Ovary (tissue), 9 donors: ENCODE results near the gene TES. TPM values are rescaled to one million over a fixed set of nuclear protein-coding genes. Genes with fewer than 3 reads are reported as not detected.
A peak's percentile ranks its signal among the peaks of the same experiment; 100 is the strongest.

Experiments
- DNase-seq, 5 donors: peaks; one replicate each; pipeline ENCODE4 v3.0.0-alpha.2; 2019 to 2020
- H3K27ac ChIP-seq, 2 donors: fragments of 200-600 bp; one replicate each; pipeline versions ENCODE4 v1.5.1 to v1.8.0; 2019 to 2022
- H3K27me3 ChIP-seq: fragments of 200-600 bp; one replicate; pipeline ENCODE4 v1.8.0; 2022
- H3K36me3 ChIP-seq: fragments of 200-600 bp; sonication (generic); one replicate; pipeline ENCODE4 v1.5.1; 2019
- H3K4me1 ChIP-seq: one replicate; pipeline ENCODE4 v1.8.1; 2013; ENCODE audit warnings: mild to moderate bottlenecking, moderate library complexity; ENCODE audit not compliant: insufficient read depth
- H3K4me3 ChIP-seq: fragments of 200-600 bp; sonication (generic); one replicate; pipeline ENCODE4 v1.5.1; 2017
- H3K9me3 ChIP-seq, 2 donors: fragments of 200-600 bp in 1 of 2; sonication (generic) in 1 of 2; one replicate each; pipeline versions ENCODE4 v1.5.1 to v1.8.1; 2013 to 2019; ENCODE audit warnings: mild to moderate bottlenecking in 1 of 2, moderate library complexity in 1 of 2
- CTCF ChIP-seq, 3 donors: fragments of 450-650 bp in 2 of 3; fragments of 200-600 bp in 1 of 3; IDR thresholded peaks; one replicate each; pipeline versions ENCODE4 v1.5.1 to v1.8.0; 2016 to 2022; ENCODE audit warnings: antibody characterized with exemption in 3 of 3, mild to moderate bottlenecking in 1 of 3
- EP300 ChIP-seq: sonication (generic); formaldehyde crosslinking; IDR thresholded peaks from one replicate; pipeline ENCODE4 v1.6.1; 2017; ENCODE audit warnings: antibody characterized with exemption
- POLR2A ChIP-seq: fragments of 450-650 bp; IDR thresholded peaks from one replicate; pipeline ENCODE4 v1.6.1; 2017; ENCODE audit warnings: antibody characterized with exemption, mild to moderate bottlenecking, moderate library complexity
- WGBS, 3 donors: extraction: QIAGEN DNeasy Blood & Tissue Kit in 1 of 3; methylation state at CpG; one replicate each; pipeline versions ENCODE4 v1.1.5 to v1.1.7; 2013 to 2017; 5-methylcytosine and 5-hydroxymethylcytosine counted together
- intact Hi-C, 4 donors: fragments of 100-400 bp; cut with DNase I; formaldehyde crosslinking; loops; one replicate each; pipeline versions ENCODE4 v1.11.0 to v1.15.1; 2022 to 2023
- polyA plus RNA-seq, 2 donors: library from polyadenylated mRNA; stranded (reverse); fragments of 200-250 nt in 1 of 2; fragments of 350-450 nt in 1 of 2; fragmentation: Illumina TruSeq in 1 of 2; extraction: RNeasy Lipid Tissue Mini Kit (QIAGEN cat#74804) in 1 of 2; gene quantifications; one replicate each; pipeline ENCODE4 v1.2.3, GENCODE V29; 2013 to 2014
- total RNA-seq, 7 donors: library from RNA; depleted of rRNA in 2 of 7; stranded (reverse); fragments of >200 nt in 2 of 7; fragmentation: NEBNext Ultra II Directional in 3 of 7; extraction: Animal tissue kit (Norgen Biotek cat#: 25700) in 3 of 7; gene quantifications; one replicate each; pipeline versions ENCODE4 v1.1.0 to v1.2.4, GENCODE V29; 2016 to 2023
- donor health status: DM: no; HTN: no; CAD: no; lungs with moderate emphysema.
- donor health status: DM: no; HTN: no; CAD: no.
- donor health status: Bipolar disorder and iron deficiency.
- donor health status: DM: yes; HTN: yes; CAD: no.
- donor health status: DM: no; HTN: no; CAD: no.
- donor health status: DM: yes; HTN: yes; CAD: no.

TES gene
- total and polyA plus RNA-seq, 9 donors = 6.0 to 65.0 (median 11.1) TPM

- no peaks in the 10 kb centered on the region for H3K27me3 ChIP-seq
- DNase-seq = no peak
- 87 to 89% (median 88%) methylated on average over 4 of the region's 4 CpGs for WGBS, 3 donors
- no peak overlapping the region for H3K27ac ChIP-seq
- H3K4me1 ChIP-seq = no peaks in the 10 kb centered on the region
- intact Hi-C loops = loop anchor here in 1 of 4 donors (5.0 kb wide), 1 partner anchor 33 kb away; no protein-coding TSS in a partner anchor
- no peak overlapping the region for H3K4me3 ChIP-seq
- H3K9me3 ChIP-seq = no peaks in the 10 kb centered on the region
- TF ChIP-seq CTCF (IDR thresholded peaks at IDR 0.05) = no peak
- TF ChIP-seq POLR2A = no peak
- no peak for TF ChIP-seq EP300
- no peaks in the 10 kb centered on the region for H3K36me3 ChIP-seq
These were observed 9.5 kb downstream of the TES start for GRCh38 chr7:116219834-116220233.

- Histone ChIP-seq H3K9me3 (no peaks in the 10 kb centered on the region), H3K4me3 (peak overlapping the region; percentile 8), H3K4me1 (no peaks in the 10 kb centered on the region), H3K27ac (no peak overlapping the region), H3K27me3 (no peaks in the 10 kb centered on the region), H3K36me3 (no peaks in the 10 kb centered on the region)
- TF ChIP-seq POLR2A (no peak), EP300 (no peak), CTCF (IDR thresholded peaks at IDR 0.05) (no peak)
- DNase-seq = no peak
- 68 to 81% (median 78%) methylated on average over 5 of the region's 5 CpGs for WGBS, 3 donors
- intact Hi-C loops = loop anchor here in 1 of 4 donors (5.0 kb wide), 1 partner anchor 35 kb away; no protein-coding TSS in a partner anchor
These were observed 12.2 kb downstream of the TES start for GRCh38 chr7:116222501-116222900.

- Histone ChIP-seq H3K4me1 (no peaks in the 10 kb centered on the region), H3K9me3 (no peaks in the 10 kb centered on the region), H3K4me3 (no peak overlapping the region), H3K27ac (no peak overlapping the region), H3K27me3 (no peaks in the 10 kb centered on the region), H3K36me3 (no peaks in the 10 kb centered on the region)
- TF ChIP-seq POLR2A (no peak), EP300 (no peak), CTCF (IDR thresholded peaks at IDR 0.05) (no peak)
- DNase-seq = no peak
- intact Hi-C loops = loop anchor here in 1 of 4 donors (5.0 kb wide), 1 partner anchor 36 kb away; no protein-coding TSS in a partner anchor
- 96 to 100% (median 98%) methylated on average over 1 of the region's 1 CpG for WGBS, 3 donors
These were observed 13.2 kb downstream of the TES start for GRCh38 chr7:116223588-116223987.

GRCh38 chr7:116224492-116225098, 14.3 kb downstream of the TES start:
- Histone ChIP-seq H3K27ac (no peak overlapping the region), H3K4me1 (no peaks in the 10 kb centered on the region)
- WGBS, 3 donors = 81 to 92% (median 82%) methylated on average over 2 of the region's 2 CpGs

More at GRCh38 chr7:116224492-116225098, 14.3 kb downstream of the TES start:
- TF ChIP-seq CTCF (IDR thresholded peaks at IDR 0.05) (no peak), POLR2A (no peak), EP300 (no peak)
- Histone ChIP-seq H3K9me3 (no peaks in the 10 kb centered on the region), H3K36me3 (no peaks in the 10 kb centered on the region), H3K4me3 (no peak overlapping the region), H3K27me3 (no peaks in the 10 kb centered on the region)
- no peak for DNase-seq
- intact Hi-C loops = loop anchor here in 1 of 4 donors (5.0 kb wide), 1 partner anchor 37 kb away; no protein-coding TSS in a partner anchor
